SK-N-SH (cell line): Measurements from ENCODE around the gene CDK6. TPM values are rescaled to one million over a fixed set of nuclear protein-coding genes. Genes with fewer than 3 reads are reported as not detected.

Experiments
- CTCF ChIA-PET: fragments of 300-600, 350-600 bp; formaldehyde crosslinking; extraction: SDS; loops from one replicate; lab custom pipeline; 2021; lab: Yijun Ruan, JAX
- POLR2A ChIA-PET: fragments of 350-600 bp; sonication (Branson Sonifier 250); formaldehyde crosslinking; extraction: SDS; loops from one replicate; lab custom pipeline; 2020; ENCODE audit warnings: antibody characterized with exemption, inconsistent platforms; lab: Yijun Ruan, JAX
- DNase-seq: peaks from one replicate; pipeline ENCODE4 v3.0.0; 2012
- H2AFZ ChIP-seq: fragments of 200-600 bp; sonication (generic); 2 replicates; pipeline ENCODE4 v1.8.1; 2016; ENCODE audit warnings: antibody characterized with exemption, mild to moderate bottlenecking, low read depth
- H3F3A ChIP-seq: fragments of 200-600 bp; sonication (generic); replicated peaks from 2 replicates; pipeline ENCODE3; 2016; ENCODE audit warnings: antibody characterized with exemption, mild to moderate bottlenecking; ENCODE audit not compliant: insufficient read depth
- H3K27ac ChIP-seq, 2 experiments: fragments of 200-500 bp in 1 of 2; fragments of 200-600 bp in 1 of 2; sonication (Bioruptor generic) in 1 of 2; sonication (generic), shearing (Covaris generic) in 1 of 2; 2 replicates each; pipeline versions ENCODE4 v1.5.1 to v1.6.1; 2014 to 2016; ENCODE audit warnings: low read depth in 2 of 2, inconsistent platforms in 1 of 2, low read length in 1 of 2, mild to moderate bottlenecking in 1 of 2, mixed read lengths in 1 of 2
- H3K27me3 ChIP-seq: fragments of 200-600 bp; sonication (generic), shearing (Covaris generic); 2 replicates; pipeline ENCODE4 v1.6.1; 2016; ENCODE audit warnings: mixed run types; ENCODE audit not compliant: insufficient read depth
- H3K36me3 ChIP-seq, 2 experiments: fragments of 200-500 bp in 1 of 2; fragments of 200-600 bp in 1 of 2; sonication (Bioruptor generic) in 1 of 2; sonication (generic) in 1 of 2; replicated peaks in 1 of 2; 2 replicates each; pipeline versions ENCODE3 to v1.5.1; 2014 to 2016; ENCODE audit warnings: low read length in 1 of 2, mild to moderate bottlenecking in 1 of 2; ENCODE audit not compliant: insufficient read depth in 2 of 2, control insufficient read depth in 1 of 2
- H3K4me1 ChIP-seq, 2 experiments: fragments of 200-500 bp in 1 of 2; fragments of 200-600 bp in 1 of 2; sonication (Bioruptor generic) in 1 of 2; sonication (generic), shearing (Covaris generic) in 1 of 2; 2 replicates each; pipeline versions ENCODE4 v1.5.1 to v1.6.1; 2014 to 2016; ENCODE audit warnings: low read depth in 1 of 2, low read length in 1 of 2, mixed run types in 1 of 2; ENCODE audit not compliant: insufficient read depth in 2 of 2, control insufficient read depth in 1 of 2
- H3K4me2 ChIP-seq: fragments of 200-600 bp; sonication (generic), shearing (Covaris generic); 2 replicates; pipeline ENCODE4 v1.6.1; 2017; ENCODE audit warnings: mixed run types
- H3K4me3 ChIP-seq, 2 experiments: fragments of 200-500 bp in 1 of 2; fragments of 200-600 bp in 1 of 2; sonication (Bioruptor generic) in 1 of 2; sonication (generic), shearing (Covaris generic) in 1 of 2; 2 replicates each; pipeline versions ENCODE4 v1.5.1 to v1.8.1; 2014 to 2016; ENCODE audit warnings: low read depth in 2 of 2, inconsistent platforms in 1 of 2, low read length in 1 of 2, mild to moderate bottlenecking in 1 of 2, mixed read lengths in 1 of 2, moderate library complexity in 1 of 2
- H3K79me2 ChIP-seq: fragments of 200-600 bp; sonication (generic); 2 replicates; pipeline ENCODE4 v1.8.1; 2017; ENCODE audit warnings: mild to moderate bottlenecking; ENCODE audit not compliant: insufficient read depth
- H3K9ac ChIP-seq: fragments of 200-600 bp; sonication (generic); 2 replicates; pipeline ENCODE4 v1.6.1; 2017; ENCODE audit warnings: mixed run types
- H3K9me2 ChIP-seq: fragments of 200-600 bp; sonication (generic); 2 replicates; pipeline ENCODE4 v1.6.1; 2017; ENCODE audit warnings: mixed run types
- H3K9me3 ChIP-seq: fragments of 200-600 bp; sonication (generic); 2 replicates; pipeline ENCODE4 v1.6.1; 2017; ENCODE audit warnings: mixed run types, mild to moderate bottlenecking, moderate library complexity
- H4K20me1 ChIP-seq: fragments of 200-600 bp; sonication (generic); 2 replicates; pipeline ENCODE4 v1.6.1; 2017; ENCODE audit warnings: mild to moderate bottlenecking, mixed run types; ENCODE audit not compliant: insufficient read depth
- CHD2 ChIP-seq: fragments of 150-350 bp; IDR thresholded peaks from 2 replicates; pipeline ENCODE4 v1.6.1; 2018; ENCODE audit warnings: low read length; ENCODE audit not compliant: partially characterized antibody
- ELF1 ChIP-seq: IDR thresholded peaks from 2 replicates; pipeline ENCODE4 v1.4.0; 2012
- FOSL2 ChIP-seq: IDR thresholded peaks from 2 replicates; pipeline ENCODE4 v1.4.0; 2012; ENCODE audit warnings: low read depth, mild to moderate bottlenecking, moderate library complexity, borderline replicate concordance
- FOXJ3 ChIP-seq: sonication (generic); formaldehyde crosslinking; IDR thresholded peaks from 2 replicates; pipeline ENCODE4 v1.5.1; 2020; ENCODE audit warnings: mild to moderate bottlenecking, missing genetic modification reagents
- FOXM1 ChIP-seq: IDR thresholded peaks from 2 replicates; pipeline ENCODE4 v1.4.0; 2012; ENCODE audit warnings: low read depth, mild to moderate bottlenecking
- GABPA ChIP-seq: IDR thresholded peaks from 2 replicates; pipeline ENCODE4 v1.4.0; 2012; ENCODE audit warnings: low read depth, mild to moderate bottlenecking
- GATA2 ChIP-seq: sonication (generic); formaldehyde crosslinking; IDR thresholded peaks from 2 replicates; pipeline ENCODE4 v1.5.0; 2020; ENCODE audit warnings: mild to moderate bottlenecking, missing genetic modification reagents
- IRF3 ChIP-seq: fragments of 150-350 bp; IDR thresholded peaks from 2 replicates; pipeline ENCODE4 v1.6.1; 2016; ENCODE audit warnings: mild to moderate bottlenecking, low read depth, low read length
- JUND ChIP-seq: IDR thresholded peaks from 2 replicates; pipeline ENCODE4 v1.4.0; 2012
- MAX ChIP-seq: IDR thresholded peaks from 2 replicates; pipeline ENCODE4 v1.4.0; 2012; ENCODE audit warnings: low read depth
- MEF2A ChIP-seq: IDR thresholded peaks from 2 replicates; pipeline ENCODE4 v1.4.0; 2012; ENCODE audit warnings: low read depth, borderline replicate concordance
- POLR2AphosphoS5 ChIP-seq: IDR thresholded peaks from 2 replicates; pipeline ENCODE4 v1.6.1; 2012; ENCODE audit warnings: low read depth, low read length
- RAD21 ChIP-seq: IDR thresholded peaks from 2 replicates; pipeline ENCODE4 v1.6.1; 2012; ENCODE audit warnings: mild to moderate bottlenecking, low read length
- RCOR1 ChIP-seq: fragments of 150-350 bp; IDR thresholded peaks from 2 replicates; pipeline ENCODE4 v1.6.1; 2017; ENCODE audit warnings: antibody characterized with exemption, low read length
- RFX5 ChIP-seq: IDR thresholded peaks from 2 replicates; pipeline ENCODE4 v1.6.1; 2012; ENCODE audit warnings: mild to moderate bottlenecking, improper control_type of control experiment, low read length
- RXRA ChIP-seq: IDR thresholded peaks from 2 replicates; pipeline ENCODE4 v1.4.0; 2012; ENCODE audit warnings: low read depth, mild to moderate bottlenecking, borderline replicate concordance
- SIN3A ChIP-seq: IDR thresholded peaks from 2 replicates; pipeline ENCODE4 v1.6.1; 2012; ENCODE audit warnings: low read depth, mild to moderate bottlenecking, low read length, moderate library complexity, borderline replicate concordance
- TAF1 ChIP-seq: IDR thresholded peaks from 2 replicates; pipeline ENCODE4 v1.6.1; 2012; ENCODE audit warnings: low read depth, mild to moderate bottlenecking, low read length, moderate library complexity, borderline replicate concordance
- YY1 ChIP-seq: IDR thresholded peaks from 2 replicates; pipeline ENCODE4 v1.4.0; 2012; ENCODE audit warnings: low read depth, mild to moderate bottlenecking
- ZBTB33 ChIP-seq: IDR thresholded peaks from 2 replicates; pipeline ENCODE4 v1.4.0; 2012; ENCODE audit warnings: low read depth, borderline replicate concordance
- WGBS: methylation state at CpG from one replicate; pipeline ENCODE4 v1.1.6; 2017; ENCODE audit warnings: low lambda C conversion rate; 5-methylcytosine and 5-hydroxymethylcytosine counted together
- polyA plus RNA-seq, 3 experiments: library from polyadenylated mRNA; depleted of rRNA; stranded (reverse); fragments of >200 nt; gene quantifications; 2 replicates each; pipeline ENCODE4 v1.2.3, GENCODE V29; 2012
- TF ChIP-seq, protein P1 (sequence below): IDR thresholded peaks from 2 replicates; pipeline ENCODE4 v1.4.0; 2012; ENCODE audit warnings: low read depth, borderline replicate concordance

CDK6 gene
- polyA plus RNA-seq, 1 of the 3 experiments (the other 2 are of a cell fraction) = 30.3 TPM

- TF ChIP-seq JUND (no peak), GABPA (no peak), RCOR1 (no peak), GATA2 (CRISPR knock-in tag) (no peak), RFX5 (no peak), CHD2 (no peak), ELF1 (no peak), FOXJ3 (no peak), YY1 (no peak), ZBTB33 (no peak), TAF1 (no peak), FOXM1 (no peak), SIN3A (no peak), RAD21 (no peak), POLR2AphosphoS5 (no peak)
- TF ChIP-seq, protein P1, sequence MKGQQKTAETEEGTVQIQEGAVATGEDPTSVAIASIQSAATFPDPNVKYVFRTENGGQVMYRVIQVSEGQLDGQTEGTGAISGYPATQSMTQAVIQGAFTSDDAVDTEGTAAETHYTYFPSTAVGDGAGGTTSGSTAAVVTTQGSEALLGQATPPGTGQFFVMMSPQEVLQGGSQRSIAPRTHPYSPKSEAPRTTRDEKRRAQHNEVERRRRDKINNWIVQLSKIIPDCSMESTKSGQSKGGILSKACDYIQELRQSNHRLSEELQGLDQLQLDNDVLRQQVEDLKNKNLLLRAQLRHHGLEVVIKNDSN = no peak
- H3K9me2 ChIP-seq = no peaks in the 10 kb centered on the region
- H2AFZ ChIP-seq = no peak overlapping the region
- no peak overlapping the region for H3K4me3 ChIP-seq
- no peak overlapping the region for H3K27ac ChIP-seq
- no peaks in the 10 kb centered on the region for H3K27me3 ChIP-seq
- H4K20me1 ChIP-seq = no peaks in the 10 kb centered on the region
- WGBS = 94% methylated on average over 4 of the region's 4 CpGs
- H3K9me3 ChIP-seq = no peaks in the 10 kb centered on the region
- H3K4me2 ChIP-seq = no peak overlapping the region
- H3F3A ChIP-seq = peaks cover 31% of the 10 kb centered on the region
- ChIA-PET CTCF (no interaction called here), POLR2A (no interaction called here)
- no peak for DNase-seq
- peaks cover 100% of the 10 kb centered on the region for H3K79me2 ChIP-seq
- H3K4me1 ChIP-seq = peaks cover 15 to 30% of the 10 kb centered on the region in 2 experiments
- H3K36me3 ChIP-seq = peaks cover 21 to 27% of the 10 kb centered on the region in 2 experiments
- no peak overlapping the region for H3K9ac ChIP-seq
Measured at GRCh38 chr7:92648067-92648466, 188.3 kb downstream of the CDK6 start.

GRCh38 chr7:92647652-92648051, 188.7 kb downstream of the CDK6 start:
- POLR2A ChIA-PET = no interaction called here
- peaks cover 35% of the 10 kb centered on the region for H3F3A ChIP-seq
- no peak overlapping the region for H3K4me2 ChIP-seq
- H2AFZ ChIP-seq = no peak overlapping the region
- DNase-seq = no peak
- peaks cover 15 to 30% of the 10 kb centered on the region in 2 experiments for H3K4me1 ChIP-seq
- H3K9ac ChIP-seq = no peak overlapping the region
- H4K20me1 ChIP-seq = no peaks in the 10 kb centered on the region
- 91% methylated on average over 2 of the region's 2 CpGs for WGBS
- no peak overlapping the region for H3K4me3 ChIP-seq
- H3K36me3 ChIP-seq = peaks cover 19 to 31% of the 10 kb centered on the region in 2 experiments
- H3K27ac ChIP-seq = no peak overlapping the region
- peaks cover 100% of the 10 kb centered on the region for H3K79me2 ChIP-seq
- no peaks in the 10 kb centered on the region for H3K27me3 ChIP-seq
- CTCF ChIA-PET = no interaction called here
- H3K9me2 ChIP-seq = no peaks in the 10 kb centered on the region
- no peaks in the 10 kb centered on the region for H3K9me3 ChIP-seq
- TF ChIP-seq FOSL2 (no peak), MAX (no peak), IRF3 (no peak), FOXJ3 (no peak), MEF2A (no peak), RXRA (no peak), CHD2 (no peak), ZBTB33 (no peak)
- TF ChIP-seq, protein P1 = no peak
